CD14-positive monocyte (primary cell): ENCODE results near the gene PWWP2B. TPM values are rescaled to one million over a fixed set of nuclear protein-coding genes. Genes with fewer than 3 reads are reported as not detected.
A peak's percentile ranks its signal among the peaks of the same experiment; 100 is the strongest.

Experiments used
- DNase-seq, 3 donors: peaks; one replicate each; pipeline ENCODE4 v3.0.0-alpha.2; 2011 to 2022
- H2AFZ ChIP-seq: 2 replicates; pipeline ENCODE4 v1.6.0; 2012; ENCODE audit warnings: mild to moderate bottlenecking, low read depth, low read length, inconsistent platforms; ENCODE audit not compliant: insufficient read depth, poor library complexity, severe bottlenecking
- H3K27ac ChIP-seq, 2 donors: 1 replicate in 1 of 2; 2 replicates in 1 of 2; pipeline ENCODE4 v1.5.1; 2012 to 2013; ENCODE audit warnings: low read length in 2 of 2, control low read depth in 1 of 2, inconsistent platforms in 1 of 2, low read depth in 1 of 2, mild to moderate bottlenecking in 1 of 2
- H3K27me3 ChIP-seq, 2 donors: one replicate each; pipeline versions ENCODE4 v1.6.0 to v1.6.1; 2011 to 2013; ENCODE audit warnings: low read length in 2 of 2; ENCODE audit not compliant: control insufficient read depth in 2 of 2, insufficient read depth in 2 of 2
- H3K36me3 ChIP-seq, 2 donors: replicated peaks in 1 of 2; 1 replicate in 1 of 2; 2 replicates in 1 of 2; pipeline versions ENCODE4 v1.5.1 to v1.6.1; 2012 to 2013; ENCODE audit warnings: low read length in 2 of 2, control low read depth in 1 of 2, inconsistent platforms in 1 of 2, mild to moderate bottlenecking in 1 of 2; ENCODE audit not compliant: insufficient read depth in 2 of 2, control insufficient read depth in 1 of 2
- H3K4me1 ChIP-seq, 2 donors: 1 replicate in 1 of 2; 2 replicates in 1 of 2; pipeline versions ENCODE4 v1.5.1 to v1.6.1; 2012 to 2013; ENCODE audit warnings: low read length in 2 of 2, control low read depth in 1 of 2, inconsistent platforms in 1 of 2, mild to moderate bottlenecking in 1 of 2, moderate library complexity in 1 of 2; ENCODE audit not compliant: insufficient read depth in 2 of 2, control insufficient read depth in 1 of 2
- H3K4me2 ChIP-seq: replicated peaks from 2 replicates; pipeline ENCODE3; 2012; ENCODE audit warnings: low read length, moderate library complexity, mild to moderate bottlenecking; ENCODE audit not compliant: poor library complexity, severe bottlenecking; ENCODE audit errors: extremely low read depth
- H3K4me3 ChIP-seq, 3 experiments: fragments of 200-600 bp in 1 of 3; sonication (generic) in 1 of 3; replicated peaks in 1 of 3; 1 replicate in 2 of 3; 2 replicates in 1 of 3; pipeline ENCODE4 v1.5.1; 2011 to 2013; ENCODE audit warnings: low read length in 3 of 3, mild to moderate bottlenecking in 3 of 3, control low read depth in 2 of 3, low read depth in 2 of 3, inconsistent platforms in 1 of 3, moderate library complexity in 1 of 3
- H3K79me2 ChIP-seq: 2 replicates; pipeline ENCODE4 v1.6.0; 2012; ENCODE audit warnings: mild to moderate bottlenecking, control low read depth, inconsistent platforms, low read length, moderate library complexity; ENCODE audit not compliant: insufficient read depth
- H3K9ac ChIP-seq: 2 replicates; pipeline ENCODE4 v1.6.0; 2017; ENCODE audit warnings: low read length, mild to moderate bottlenecking; ENCODE audit not compliant: insufficient read depth, poor library complexity, severe bottlenecking
- H3K9me3 ChIP-seq, 2 donors: replicated peaks in 1 of 2; 1 replicate in 1 of 2; 2 replicates in 1 of 2; pipeline versions ENCODE4 v1.5.1 to v1.6.1; 2012 to 2013; ENCODE audit warnings: low read length in 2 of 2, control low read depth in 1 of 2; ENCODE audit not compliant: control insufficient read depth in 1 of 2, insufficient read depth in 1 of 2
- H4K20me1 ChIP-seq: 2 replicates; pipeline ENCODE4 v1.6.0; 2012; ENCODE audit warnings: mild to moderate bottlenecking, low read length, control low read depth, moderate library complexity; ENCODE audit not compliant: insufficient read depth
- H3K27ac Mint-ChIP-seq, 7 donors: one replicate each; pipeline ENCODE4 v1.8.0; 2020; ENCODE audit warnings: mild to moderate bottlenecking in 7 of 7, mixed read lengths in 7 of 7, moderate library complexity in 6 of 7, inconsistent platforms in 2 of 7
- H3K27me3 Mint-ChIP-seq, 3 donors: one replicate each; pipeline ENCODE4 v1.8.0; 2021 to 2022; ENCODE audit warnings: low read depth in 3 of 3, mild to moderate bottlenecking in 3 of 3, mixed read lengths in 3 of 3, moderate library complexity in 3 of 3, inconsistent platforms in 1 of 3
- H3K36me3 Mint-ChIP-seq, 2 donors: one replicate each; pipeline ENCODE4 v1.8.0; 2020; ENCODE audit warnings: mixed read lengths in 2 of 2, inconsistent platforms in 1 of 2, mild to moderate bottlenecking in 1 of 2
- H3K4me1 Mint-ChIP-seq: one replicate; pipeline ENCODE4 v1.8.0; 2020; ENCODE audit warnings: mild to moderate bottlenecking, mixed read lengths
- H3K4me3 Mint-ChIP-seq, 2 donors: one replicate each; pipeline ENCODE4 v1.8.0; 2020; ENCODE audit warnings: mild to moderate bottlenecking in 2 of 2, mixed read lengths in 2 of 2, moderate library complexity in 1 of 2
- H3K9me3 Mint-ChIP-seq, 7 donors: one replicate each; pipeline ENCODE4 v1.8.0; 2020 to 2022; ENCODE audit warnings: mixed read lengths in 7 of 7, mild to moderate bottlenecking in 6 of 7, moderate library complexity in 6 of 7, inconsistent platforms in 2 of 7
- CTCF ChIP-seq: fragments of 200-600 bp; IDR thresholded peaks from one replicate; pipeline ENCODE4 v1.8.0; 2022; ENCODE audit warnings: antibody characterized with exemption, mild to moderate bottlenecking
- WGBS: methylation state at CpG from one replicate; pipeline ENCODE4 v1.1.5; 2013; ENCODE audit warnings: missing lambda C conversion rate; ENCODE audit not compliant: insufficient coverage; 5-methylcytosine and 5-hydroxymethylcytosine counted together
- intact Hi-C, 2 donors: fragments of 100-400 bp; cut with micrococcal nuclease; formaldehyde crosslinking; loops; one replicate each; pipeline versions ENCODE4 v1.15.0 to v1.15.1; 2023
- polyA plus RNA-seq, 3 donors: library from polyadenylated mRNA; depleted of rRNA in 1 of 3; unstranded in 2 of 3; stranded (reverse) in 1 of 3; fragments of 300-500 nt in 2 of 3; fragments of >200 nt in 1 of 3; fragmentation: Illumina TruSeq in 2 of 3; gene quantifications; 1 replicate in 2 of 3; 2 replicates in 1 of 3; pipeline ENCODE4 v1.2.3, GENCODE V29; 2012 to 2021

The PWWP2B gene
- polyA plus RNA-seq, 3 donors = 2.4 to 6.9 (median 2.7) TPM

- Histone ChIP-seq H3K27ac (no peak overlapping the region), H3K4me3 (no peak overlapping the region), H3K79me2 (no peaks in the 10 kb centered on the region), H3K9ac (no peak overlapping the region), H4K20me1 (no peaks in the 10 kb centered on the region), H3K27me3 (no peaks in the 10 kb centered on the region), H2AFZ (no peak overlapping the region), H3K36me3 (peaks cover 8 to 36% of the 10 kb centered on the region in 2 donors), H3K4me2 (no peak overlapping the region), H3K9me3 (peaks cover 0 to 7% of the 10 kb centered on the region in 2 donors), H3K4me1 (peaks cover 0 to 5% of the 10 kb centered on the region in 2 donors)
- H3K4me1 Mint-ChIP-seq = peaks cover 12% of the 10 kb centered on the region
- no peak overlapping the region for H3K4me3 Mint-ChIP-seq
- peaks cover 34 to 39% of the 10 kb centered on the region in 2 donors for H3K36me3 Mint-ChIP-seq
- DNase-seq = no peak
- intact Hi-C loops = no loop called here
- 79% methylated on average over 6 of the region's 15 CpGs for WGBS
- TF ChIP-seq CTCF = no peak
- H3K27ac Mint-ChIP-seq = peak overlapping the region in 1 of 7 donors; percentile 50
- H3K9me3 Mint-ChIP-seq = peaks cover 0 to 13% (median 2%) of the 10 kb centered on the region in 7 donors
- H3K27me3 Mint-ChIP-seq = peaks cover 0 to 2% (median 0%) of the 10 kb centered on the region in 3 donors
These were observed 35.4 kb upstream of the PWWP2B start for GRCh38 chr10:132361581-132362101.

GRCh38 chr10:132362151-132362611 is 34.8 kb upstream of the PWWP2B start:
- Mint-ChIP-seq H3K36me3 (peaks cover 39 to 40% of the 10 kb centered on the region in 2 donors), H3K4me1 (peaks cover 7% of the 10 kb centered on the region), H3K4me3 (no peak overlapping the region), H3K9me3 (peaks cover 0 to 13% (median 2%) of the 10 kb centered on the region in 7 donors), H3K27ac (peak overlapping the region in 1 of 7 donors; percentile 50), H3K27me3 (peaks cover 0 to 2% (median 0%) of the 10 kb centered on the region in 3 donors)
- H3K9me3 ChIP-seq = peaks cover 0 to 7% of the 10 kb centered on the region in 2 donors
- no peak overlapping the region for H3K27ac ChIP-seq
- no peak for TF ChIP-seq CTCF
- intact Hi-C loops = no loop called here
- 96% methylated on average over 4 of the region's 12 CpGs for WGBS
- no peaks in the 10 kb centered on the region for H4K20me1 ChIP-seq
- H3K27me3 ChIP-seq = no peaks in the 10 kb centered on the region
- H3K4me1 ChIP-seq = no peaks in the 10 kb centered on the region
- H3K36me3 ChIP-seq = peaks cover 10 to 36% of the 10 kb centered on the region in 2 donors
- no peak overlapping the region for H3K4me3 ChIP-seq
- no peak overlapping the region for H3K4me2 ChIP-seq
- no peaks in the 10 kb centered on the region for H3K79me2 ChIP-seq
- no peak overlapping the region for H3K9ac ChIP-seq
- DNase-seq = no peak
- no peak overlapping the region for H2AFZ ChIP-seq
